ENCODE results near the gene LGR6. TPM values are rescaled to one million over a fixed set of nuclear protein-coding genes. Genes with fewer than 3 reads are reported as not detected.

Gene LGR6
- total RNA-seq, 1 experiment from 2014 or later: 1.0 TPM

DNA sequence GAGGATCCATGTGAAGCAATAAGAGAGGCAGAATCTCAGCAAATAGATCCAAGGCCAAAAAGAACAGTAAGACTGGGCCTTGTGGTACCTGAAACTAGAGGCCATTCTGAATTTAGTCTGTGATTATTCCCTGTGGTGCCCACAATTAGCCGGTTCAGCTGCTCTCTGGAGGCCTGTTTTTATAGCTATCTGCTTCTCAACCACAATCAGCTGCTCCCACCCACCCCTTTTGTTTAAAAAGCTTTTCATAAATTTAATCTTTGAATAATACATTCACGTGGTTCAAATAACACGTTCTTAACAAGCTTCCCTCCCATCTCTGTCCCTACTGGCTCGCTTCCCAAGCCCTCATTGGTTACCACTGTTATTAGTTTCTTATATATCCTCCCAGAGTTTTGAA lies 130.1 kb downstream of the LGR6 start:
- peaks cover 3 to 8% of the 10 kb centered on the region in 2 experiments; a peak in 3 of 4 replicates for H3K4me1 Mint-ChIP-seq
- Histone ChIP-seq H4K20me1 (ENCODE audit: control insufficient read depth, insufficient read depth, insufficient read length) (no peaks in the 10 kb centered on the region), H3K18ac (ENCODE audit: insufficient read length, low read depth, low read length) (no peak overlapping the region), H2AFZ (ENCODE audit: low read length) (no peak overlapping the region), H3K9me3 (ENCODE audit: control insufficient read depth, low read depth, low read length) (no peaks in the 10 kb centered on the region), H3K79me2 (ENCODE audit: insufficient read depth, low read length) (no peaks in the 10 kb centered on the region), H3T11ph (ENCODE audit: low read length) (no peak overlapping the region), H4K5ac (ENCODE audit: insufficient read length, low read depth, low read length) (no peak overlapping the region), H2BK20ac (ENCODE audit: low read depth, low read length, poor library complexity, severe bottlenecking) (no peak overlapping the region), H3K23ac (ENCODE audit: insufficient read length, low read depth, low read length) (no peak overlapping the region), H3K23me2 (ENCODE audit: insufficient read length, low read depth, low read length, poor library complexity, severe bottlenecking) (no peaks in the 10 kb centered on the region), H2AK5ac (ENCODE audit: insufficient read length, low read length) (no peak overlapping the region), H2BK15ac (ENCODE audit: low read depth, low read length) (no peak overlapping the region), H3K4ac (ENCODE audit: low read depth, low read length) (no peak overlapping the region), H3K56ac (ENCODE audit: insufficient read length, low read depth, low read length) (no peak overlapping the region), H4K8ac (replicated peaks; ENCODE audit: insufficient read length, low read depth, low read length) (no peak overlapping the region), H3K79me1 (ENCODE audit: insufficient read depth, low read depth, low read length, poor library complexity, severe bottlenecking) (no peaks in the 10 kb centered on the region), H2BK120ac (ENCODE audit: low read depth, low read length, poor library complexity, severe bottlenecking) (no peak overlapping the region), H2BK5ac (ENCODE audit: insufficient read length, low read length) (no peak overlapping the region), H3K27me3 (ENCODE audit: insufficient read depth, low read length) (no peaks in the 10 kb centered on the region), H2BK12ac (ENCODE audit: insufficient read length, low read depth, low read length) (no peak overlapping the region), H4K91ac (ENCODE audit: insufficient read length, low read depth, low read length) (no peak overlapping the region), H3K27ac (ENCODE audit: insufficient read length, low read depth, low read length) (no peak overlapping the region), H3K14ac (ENCODE audit: insufficient read depth, low read length) (no peak overlapping the region), H3K9ac (ENCODE audit: extremely low read depth, insufficient read length, low read length) (no peak overlapping the region), H3K4me1 (ENCODE audit: insufficient read depth, low read length) (no peaks in the 10 kb centered on the region), H3K4me2 (ENCODE audit: insufficient read depth, insufficient read length, low read length) (no peak overlapping the region)
- TF ChIP-seq, protein P1, sequence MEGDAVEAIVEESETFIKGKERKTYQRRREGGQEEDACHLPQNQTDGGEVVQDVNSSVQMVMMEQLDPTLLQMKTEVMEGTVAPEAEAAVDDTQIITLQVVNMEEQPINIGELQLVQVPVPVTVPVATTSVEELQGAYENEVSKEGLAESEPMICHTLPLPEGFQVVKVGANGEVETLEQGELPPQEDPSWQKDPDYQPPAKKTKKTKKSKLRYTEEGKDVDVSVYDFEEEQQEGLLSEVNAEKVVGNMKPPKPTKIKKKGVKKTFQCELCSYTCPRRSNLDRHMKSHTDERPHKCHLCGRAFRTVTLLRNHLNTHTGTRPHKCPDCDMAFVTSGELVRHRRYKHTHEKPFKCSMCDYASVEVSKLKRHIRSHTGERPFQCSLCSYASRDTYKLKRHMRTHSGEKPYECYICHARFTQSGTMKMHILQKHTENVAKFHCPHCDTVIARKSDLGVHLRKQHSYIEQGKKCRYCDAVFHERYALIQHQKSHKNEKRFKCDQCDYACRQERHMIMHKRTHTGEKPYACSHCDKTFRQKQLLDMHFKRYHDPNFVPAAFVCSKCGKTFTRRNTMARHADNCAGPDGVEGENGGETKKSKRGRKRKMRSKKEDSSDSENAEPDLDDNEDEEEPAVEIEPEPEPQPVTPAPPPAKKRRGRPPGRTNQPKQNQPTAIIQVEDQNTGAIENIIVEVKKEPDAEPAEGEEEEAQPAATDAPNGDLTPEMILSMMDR (conservative IDR thresholded peaks at IDR 0.05): no peak
- no peak overlapping the region for H3K27ac Mint-ChIP-seq
- H3K36me3 Mint-ChIP-seq (ENCODE audit: insufficient read depth in 1 of 3, low read depth in 3 of 3): no peaks in the 10 kb centered on the region
- no peaks in the 10 kb centered on the region for H3K9me3 Mint-ChIP-seq
- no peak overlapping the region for H3K4me3 Mint-ChIP-seq
- no CpG with 5 or more reads among the region's 4 CpGs for WGBS (ENCODE audit: extremely low coverage, insufficient read length, low lambda C conversion rate)
- no peak for DNase-seq
- peaks cover 2% of the 10 kb centered on the region; the same call in 1 of the 2 replicates for H3K27me3 Mint-ChIP-seq (ENCODE audit: low read depth)

Measured in H9 (cell line).